ENCODE measurements around the gene TBRG4. TPM values are rescaled to one million over a fixed set of nuclear protein-coding genes. Genes with fewer than 3 reads are reported as not detected.

The TBRG4 gene
- total and polyA plus RNA-seq, 8 donors: 15.6 to 39.8 (median 25.2) TPM

DNA sequence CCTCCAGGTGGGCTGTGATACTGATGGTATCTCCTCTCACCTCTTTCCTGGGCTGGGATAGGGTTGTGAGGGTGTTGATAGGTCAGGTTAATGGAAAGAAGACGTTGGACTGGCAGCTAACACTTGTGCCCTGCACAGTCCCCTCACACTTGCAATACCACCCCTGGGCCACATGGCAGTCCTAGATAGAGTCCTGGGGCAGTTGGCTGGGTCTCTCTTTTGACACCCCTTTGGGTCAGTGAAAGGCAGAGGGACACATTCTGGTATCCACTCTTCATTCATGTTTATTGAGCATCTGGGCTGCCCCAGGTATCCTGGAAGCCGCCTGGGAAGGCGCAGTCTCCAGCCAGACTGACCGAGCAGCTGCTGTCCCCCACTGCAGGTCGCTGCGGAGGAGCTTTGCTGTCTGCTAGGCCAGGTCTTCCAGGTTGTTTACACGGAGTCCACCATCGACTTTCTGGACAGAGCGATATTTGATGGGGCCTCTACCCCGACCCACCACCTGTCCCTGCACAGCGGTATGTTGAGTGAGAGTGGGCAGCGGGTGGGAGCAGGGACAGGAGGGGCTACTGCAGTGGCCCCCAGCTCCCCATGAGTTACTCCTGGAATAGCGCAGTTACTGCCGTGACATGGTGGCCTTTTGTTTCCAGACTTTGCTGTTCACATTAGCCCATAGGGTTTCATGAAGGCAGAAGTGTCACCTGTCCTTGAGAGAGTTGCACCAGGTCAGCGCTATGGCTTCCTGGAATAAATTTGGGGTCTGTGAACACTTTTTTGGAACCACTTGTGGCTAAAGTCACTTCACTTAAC, 41.8 kb downstream of the TBRG4 start:
- Histone ChIP-seq H3K36me3 (peaks cover 0 to 22% (median 5%) of the 10 kb centered on the region in 3 donors), H3K27ac (no peak overlapping the region), H3K4me3 (no peak overlapping the region), H3K27me3 (no peaks in the 10 kb centered on the region), H3K4me1 (no peaks in the 10 kb centered on the region), H3K9me3 (no peaks in the 10 kb centered on the region)
- DNase-seq: no peak
- no peak for ATAC-seq
- TF ChIP-seq, protein P1, sequence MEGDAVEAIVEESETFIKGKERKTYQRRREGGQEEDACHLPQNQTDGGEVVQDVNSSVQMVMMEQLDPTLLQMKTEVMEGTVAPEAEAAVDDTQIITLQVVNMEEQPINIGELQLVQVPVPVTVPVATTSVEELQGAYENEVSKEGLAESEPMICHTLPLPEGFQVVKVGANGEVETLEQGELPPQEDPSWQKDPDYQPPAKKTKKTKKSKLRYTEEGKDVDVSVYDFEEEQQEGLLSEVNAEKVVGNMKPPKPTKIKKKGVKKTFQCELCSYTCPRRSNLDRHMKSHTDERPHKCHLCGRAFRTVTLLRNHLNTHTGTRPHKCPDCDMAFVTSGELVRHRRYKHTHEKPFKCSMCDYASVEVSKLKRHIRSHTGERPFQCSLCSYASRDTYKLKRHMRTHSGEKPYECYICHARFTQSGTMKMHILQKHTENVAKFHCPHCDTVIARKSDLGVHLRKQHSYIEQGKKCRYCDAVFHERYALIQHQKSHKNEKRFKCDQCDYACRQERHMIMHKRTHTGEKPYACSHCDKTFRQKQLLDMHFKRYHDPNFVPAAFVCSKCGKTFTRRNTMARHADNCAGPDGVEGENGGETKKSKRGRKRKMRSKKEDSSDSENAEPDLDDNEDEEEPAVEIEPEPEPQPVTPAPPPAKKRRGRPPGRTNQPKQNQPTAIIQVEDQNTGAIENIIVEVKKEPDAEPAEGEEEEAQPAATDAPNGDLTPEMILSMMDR (IDR thresholded peaks at IDR 0.05): no peak
- no peak for FAIRE-seq
- intact Hi-C loops (cut with DNase I): no loop called here
- WGBS, 2 donors: 92 to 94% methylated on average over 15 of the region's 15 CpGs

DNA sequence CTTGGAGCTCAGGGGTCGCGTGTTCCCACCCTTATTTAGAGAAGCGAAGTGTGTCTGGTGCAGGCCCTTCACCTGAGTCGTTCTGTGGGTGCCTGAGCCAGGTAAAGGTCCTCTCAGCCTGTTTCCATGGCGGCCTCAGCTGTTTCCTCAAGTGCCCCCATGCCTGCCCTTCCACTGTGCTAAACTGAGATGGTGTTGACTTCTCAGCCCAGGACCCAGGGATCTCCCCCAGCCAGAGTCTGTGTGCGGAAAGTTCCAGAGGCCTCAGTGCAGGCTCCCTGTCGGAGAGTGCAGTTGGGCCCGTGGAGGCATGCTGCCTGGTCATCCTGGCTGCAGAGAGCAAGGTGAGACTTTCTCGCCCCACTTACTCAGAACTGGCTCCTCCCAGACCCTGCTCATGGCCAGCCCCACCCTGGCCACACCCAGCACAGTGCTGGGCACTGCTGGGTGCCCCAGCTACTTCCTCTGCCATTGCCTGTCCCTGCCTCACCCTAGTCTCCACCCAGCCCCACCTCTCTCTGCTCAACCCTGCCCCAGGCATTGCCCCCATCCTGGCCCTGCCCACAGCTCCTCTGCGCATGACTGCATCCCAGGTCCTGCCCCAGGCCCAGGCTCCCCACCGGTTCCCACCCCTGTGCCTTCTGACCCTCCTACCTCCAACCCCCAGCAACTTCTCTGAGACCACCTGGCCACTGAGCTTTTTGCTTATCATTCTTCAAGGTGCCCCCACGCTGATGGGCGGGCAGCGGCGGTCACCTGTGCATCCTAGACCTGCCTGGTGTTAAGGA, 43.1 kb downstream of the TBRG4 start:
- Histone ChIP-seq H3K9me3 (no peaks in the 10 kb centered on the region), H3K36me3 (peaks cover 0 to 21% (median 5%) of the 10 kb centered on the region in 3 donors), H3K4me1 (no peaks in the 10 kb centered on the region), H3K27ac (no peak overlapping the region), H3K4me3 (no peak overlapping the region), H3K27me3 (no peaks in the 10 kb centered on the region)
- FAIRE-seq (no peak), ATAC-seq (no peak), DNase-seq (no peak)
- WGBS, 2 donors: 91 to 97% methylated on average over 15 of the region's 15 CpGs
- TF ChIP-seq, protein P1 (IDR thresholded peaks at IDR 0.05): no peak
- intact Hi-C loops (cut with DNase I): no loop called here

DNA sequence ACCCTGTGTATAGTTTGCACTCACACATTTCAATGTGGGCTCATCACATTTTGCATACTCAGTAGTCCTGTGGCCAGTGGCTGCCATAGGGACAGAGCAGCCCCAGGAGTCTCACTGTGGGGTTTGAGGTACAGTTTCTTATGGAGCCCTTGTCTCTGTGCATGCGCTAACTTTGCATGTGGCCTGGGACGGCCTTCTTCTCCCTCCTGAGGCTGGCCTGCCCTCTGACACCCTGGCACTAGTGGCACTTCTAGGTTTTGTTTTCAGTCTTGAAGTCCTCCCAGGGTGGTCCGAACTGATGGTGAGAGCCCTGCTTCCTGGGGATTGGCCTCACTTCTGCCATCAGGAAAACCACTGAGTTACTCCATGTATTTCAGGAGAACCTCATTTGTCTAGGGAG, 43.9 kb downstream of the TBRG4 start:
- intact Hi-C loops (cut with DNase I): no loop called here
- TF ChIP-seq, protein P1 (IDR thresholded peaks at IDR 0.05): no peak
- no peak for FAIRE-seq
- no peaks in the 10 kb centered on the region for H3K9me3 ChIP-seq
- no peak for ATAC-seq
- no peaks in the 10 kb centered on the region for H3K27me3 ChIP-seq
- no peak for DNase-seq
- WGBS, 2 donors: 95 to 97% methylated on average over 3 of the region's 3 CpGs
- H3K36me3 ChIP-seq: peaks cover 0 to 21% (median 5%) of the 10 kb centered on the region in 3 donors
- H3K4me1 ChIP-seq: no peaks in the 10 kb centered on the region
- H3K27ac ChIP-seq: no peak overlapping the region
- no peak overlapping the region for H3K4me3 ChIP-seq

DNA sequence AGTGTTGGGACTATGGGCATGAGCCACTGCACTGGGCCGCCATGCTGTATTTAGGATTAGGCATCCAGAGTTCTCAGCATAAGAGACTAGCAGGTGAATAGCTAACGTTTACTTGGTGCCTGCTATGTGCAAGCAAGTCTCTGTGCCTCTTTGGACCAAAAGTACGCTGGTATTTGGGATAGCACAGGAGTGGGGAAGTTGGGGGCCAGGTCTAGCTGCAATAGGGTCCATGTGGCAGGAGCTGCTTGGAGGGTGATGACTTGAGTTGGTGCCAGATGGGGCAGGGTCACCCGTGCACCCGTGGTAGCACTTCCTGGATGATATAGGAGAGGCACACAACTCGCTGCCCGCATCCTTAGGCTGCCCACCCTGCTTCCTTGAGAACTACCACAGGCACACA, 45.1 kb downstream of the TBRG4 start:
- FAIRE-seq (no peak), DNase-seq (no peak)
- intact Hi-C loops (cut with DNase I): no loop called here

More for the DNA sequence above, 45.1 kb downstream of the TBRG4 start:
- H3K27ac ChIP-seq: no peak overlapping the region
- H3K9me3 ChIP-seq: no peaks in the 10 kb centered on the region
- no peaks in the 10 kb centered on the region for H3K27me3 ChIP-seq
- WGBS, 2 donors: 88 to 90% methylated on average over 7 of the region's 7 CpGs
- TF ChIP-seq, protein P1 (IDR thresholded peaks at IDR 0.05): no peak
- peaks cover 0 to 15% (median 5%) of the 10 kb centered on the region in 3 donors for H3K36me3 ChIP-seq
- H3K4me3 ChIP-seq: no peak overlapping the region
- no peak for ATAC-seq
- no peaks in the 10 kb centered on the region for H3K4me1 ChIP-seq
